Upper lobe of left lung (tissue), 6 donors: ENCODE data around the gene MAST4. TPM values are rescaled to one million over a fixed set of nuclear protein-coding genes. Genes with fewer than 3 reads are reported as not detected.

Experiments
- ATAC-seq, 2 donors: fragments of 200-7000 bp; cut with Tn5 transposase; one replicate each; pipeline ENCODE4 v1.9.1; 2022; ENCODE audit warnings: mild to moderate bottlenecking in 2 of 2, moderate library complexity in 2 of 2; ENCODE audit not compliant: low FRiP score in 2 of 2
- DNase-seq, 2 donors: peaks; one replicate each; pipeline ENCODE4 v3.0.0-alpha.2; 2019 to 2020
- H3K27ac ChIP-seq, 4 donors: fragments of 200-600 bp; sonication (generic); one replicate each; pipeline ENCODE4 v1.5.1; 2016 to 2019
- H3K27me3 ChIP-seq, 4 donors: fragments of 200-600 bp; sonication (generic); one replicate each; pipeline ENCODE4 v1.5.1; 2017 to 2019
- H3K36me3 ChIP-seq, 4 donors: fragments of 200-600 bp; sonication (generic); one replicate each; pipeline ENCODE4 v1.5.1; 2016 to 2019
- H3K4me1 ChIP-seq, 4 donors: fragments of 200-600 bp; sonication (generic); one replicate each; pipeline ENCODE4 v1.5.1; 2018 to 2019
- H3K4me3 ChIP-seq, 4 donors: fragments of 200-600 bp; sonication (generic); one replicate each; pipeline ENCODE4 v1.5.1; 2017 to 2019; ENCODE audit warnings: mild to moderate bottlenecking in 2 of 4, moderate library complexity in 1 of 4
- H3K9me3 ChIP-seq, 4 donors: fragments of 200-600 bp; sonication (generic); one replicate each; pipeline ENCODE4 v1.5.1; 2018 to 2019
- EP300 ChIP-seq, 4 donors: sonication (generic); formaldehyde crosslinking; IDR thresholded peaks; one replicate each; pipeline ENCODE4 v1.5.1; 2017; ENCODE audit warnings: antibody characterized with exemption in 4 of 4, control low read depth in 2 of 4
- POLR2A ChIP-seq, 4 donors: fragments of 450-650 bp; IDR thresholded peaks; one replicate each; pipeline ENCODE4 v1.5.1; 2016 to 2017; ENCODE audit warnings: antibody characterized with exemption in 4 of 4, mild to moderate bottlenecking in 2 of 4
- POLR2AphosphoS5 ChIP-seq, 2 donors: sonication (generic); formaldehyde crosslinking; IDR thresholded peaks; one replicate each; pipeline ENCODE4 v1.5.1; 2017; ENCODE audit warnings: antibody characterized with exemption in 2 of 2
- WGBS, 2 donors: methylation state at CpG; one replicate each; pipeline ENCODE4 v1.1.5; 2017 to 2018; 5-methylcytosine and 5-hydroxymethylcytosine counted together
- total RNA-seq, 6 donors: library from RNA; depleted of rRNA in 4 of 6; stranded (reverse); fragments of >200 nt in 4 of 6; gene quantifications; one replicate each; pipeline versions ENCODE4 v1.1.0 to v1.2.1, GENCODE V29; 2016 to 2021
- TF ChIP-seq, protein P1 (sequence below), 6 experiments: fragments of 450-650 bp in 4 of 6; fragments of 200-600 bp in 2 of 6; sonication (generic) in 2 of 6; IDR thresholded peaks; one replicate each; pipeline ENCODE4 v1.5.1; 2016 to 2019; ENCODE audit warnings: antibody characterized with exemption in 6 of 6
- donor health status: DM: no; HTN: no; CAD: no; lungs with moderate emphysema.
- donor health status: DM: no; HTN: yes; CAD: no; lungs with severe emphysema.

Gene MAST4
- total RNA-seq, 6 donors from 2014 or later = 44.8 to 229 (median 66.4) TPM

DNA sequence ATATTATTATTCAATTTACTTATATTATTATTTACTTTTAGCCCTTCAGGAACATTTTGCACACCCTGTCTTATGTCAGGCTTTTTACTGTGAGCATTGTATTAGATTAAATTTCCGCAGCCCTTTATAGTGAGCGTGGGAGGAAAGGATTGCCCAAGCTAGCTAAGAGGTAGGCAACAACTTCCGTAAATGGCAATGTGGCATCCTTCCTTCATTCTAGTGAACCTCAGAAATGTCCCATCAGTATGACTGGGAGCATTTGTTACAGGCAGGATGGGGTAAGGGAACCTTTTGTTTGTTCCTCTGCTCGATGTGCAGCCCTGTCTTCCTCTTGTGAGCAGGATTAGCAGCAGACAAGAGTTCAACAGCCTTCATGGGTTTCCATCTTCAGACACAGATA lies 606.6 kb downstream of the MAST4 start:
- peak; percentile 52 to 66 for ATAC-seq
- no peaks in the 10 kb centered on the region for H3K27me3 ChIP-seq
- TF ChIP-seq POLR2AphosphoS5 (IDR thresholded peaks at IDR 0.05) = peak; percentile 7 to 20
- TF ChIP-seq, protein P1, sequence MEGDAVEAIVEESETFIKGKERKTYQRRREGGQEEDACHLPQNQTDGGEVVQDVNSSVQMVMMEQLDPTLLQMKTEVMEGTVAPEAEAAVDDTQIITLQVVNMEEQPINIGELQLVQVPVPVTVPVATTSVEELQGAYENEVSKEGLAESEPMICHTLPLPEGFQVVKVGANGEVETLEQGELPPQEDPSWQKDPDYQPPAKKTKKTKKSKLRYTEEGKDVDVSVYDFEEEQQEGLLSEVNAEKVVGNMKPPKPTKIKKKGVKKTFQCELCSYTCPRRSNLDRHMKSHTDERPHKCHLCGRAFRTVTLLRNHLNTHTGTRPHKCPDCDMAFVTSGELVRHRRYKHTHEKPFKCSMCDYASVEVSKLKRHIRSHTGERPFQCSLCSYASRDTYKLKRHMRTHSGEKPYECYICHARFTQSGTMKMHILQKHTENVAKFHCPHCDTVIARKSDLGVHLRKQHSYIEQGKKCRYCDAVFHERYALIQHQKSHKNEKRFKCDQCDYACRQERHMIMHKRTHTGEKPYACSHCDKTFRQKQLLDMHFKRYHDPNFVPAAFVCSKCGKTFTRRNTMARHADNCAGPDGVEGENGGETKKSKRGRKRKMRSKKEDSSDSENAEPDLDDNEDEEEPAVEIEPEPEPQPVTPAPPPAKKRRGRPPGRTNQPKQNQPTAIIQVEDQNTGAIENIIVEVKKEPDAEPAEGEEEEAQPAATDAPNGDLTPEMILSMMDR (IDR thresholded peaks at IDR 0.05) = no peak
- TF ChIP-seq POLR2A (IDR thresholded peaks at IDR 0.05) = no peak
- no peak for TF ChIP-seq EP300 (IDR thresholded peaks at IDR 0.05)
- peak in 1 of 2 donors; percentile 34 for DNase-seq
- H3K27ac ChIP-seq = peak overlapping the region in 1 of 4 donors; percentile 75
- H3K4me3 ChIP-seq = no peak overlapping the region
- no peaks in the 10 kb centered on the region for H3K9me3 ChIP-seq
- H3K36me3 ChIP-seq = no peaks in the 10 kb centered on the region
- H3K4me1 ChIP-seq = peaks cover 6 to 15% (median 9%) of the 10 kb centered on the region in 4 donors
- WGBS, 2 donors = 55 to 68% methylated on average over 4 of the region's 4 CpGs

DNA sequence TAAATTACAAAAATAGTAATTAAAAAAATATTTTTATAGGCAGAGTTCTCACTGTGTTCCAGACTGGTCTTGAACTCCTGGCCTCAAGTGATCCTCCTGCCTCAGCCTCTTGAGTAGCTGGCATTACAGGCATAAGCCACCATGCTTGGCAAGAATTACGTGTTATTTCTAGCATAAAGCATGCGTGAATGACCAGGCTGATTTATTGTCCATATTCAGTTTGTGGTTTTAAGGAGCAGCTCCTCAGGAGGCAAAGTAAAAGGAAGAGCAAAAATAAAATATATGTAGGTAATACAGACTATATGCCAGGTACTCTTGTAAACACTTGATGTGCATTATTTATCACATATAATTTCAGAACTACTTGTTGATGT lies 607.5 kb downstream of the MAST4 start:
- 65 to 67% methylated on average over 2 of the region's 2 CpGs for WGBS, 2 donors
- no peak for ATAC-seq
- H3K4me3 ChIP-seq = no peak overlapping the region
- DNase-seq = no peak
- peaks cover 6 to 15% (median 9%) of the 10 kb centered on the region in 4 donors for H3K4me1 ChIP-seq
- TF ChIP-seq POLR2AphosphoS5 (IDR thresholded peaks at IDR 0.05) (no peak), EP300 (IDR thresholded peaks at IDR 0.05) (no peak), POLR2A (IDR thresholded peaks at IDR 0.05) (no peak)
- TF ChIP-seq, protein P1 (IDR thresholded peaks at IDR 0.05) = no peak
- H3K36me3 ChIP-seq = no peaks in the 10 kb centered on the region
- peak overlapping the region in 1 of 4 donors; percentile 75 for H3K27ac ChIP-seq
- no peaks in the 10 kb centered on the region for H3K27me3 ChIP-seq
- no peaks in the 10 kb centered on the region for H3K9me3 ChIP-seq

DNA sequence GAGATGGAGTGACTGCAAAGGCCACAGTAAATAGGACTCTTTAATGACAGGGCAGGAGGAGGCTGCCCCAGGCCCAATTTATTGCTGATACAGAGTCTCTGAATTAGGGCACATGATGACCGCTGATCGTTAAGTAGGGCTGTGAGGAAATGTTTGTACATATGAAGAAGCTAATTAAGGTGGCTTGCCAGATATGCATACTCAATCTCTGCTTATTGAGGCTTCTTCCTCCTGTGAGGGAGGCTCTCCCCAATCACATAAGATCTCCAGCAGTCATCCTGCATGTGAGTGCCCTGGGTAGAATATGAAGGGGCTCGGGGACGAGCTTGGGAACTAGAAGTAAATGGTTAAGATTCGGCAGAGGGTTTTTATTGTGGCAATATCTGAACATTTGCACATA lies 608.6 kb downstream of the MAST4 start:
- ATAC-seq = no peak
- 77 to 78% methylated on average over 5 of the region's 5 CpGs for WGBS, 2 donors
- DNase-seq = no peak
- no peaks in the 10 kb centered on the region for H3K36me3 ChIP-seq
- no peak for TF ChIP-seq EP300 (IDR thresholded peaks at IDR 0.05)
- TF ChIP-seq POLR2AphosphoS5 (IDR thresholded peaks at IDR 0.05) = no peak
- H3K4me3 ChIP-seq = no peak overlapping the region
- no peaks in the 10 kb centered on the region for H3K27me3 ChIP-seq
- H3K27ac ChIP-seq = peak overlapping the region in 2 of 4 donors; percentile 9 to 78
- H3K9me3 ChIP-seq = no peaks in the 10 kb centered on the region
- H3K4me1 ChIP-seq = peaks cover 10 to 15% (median 11%) of the 10 kb centered on the region in 4 donors

DNA sequence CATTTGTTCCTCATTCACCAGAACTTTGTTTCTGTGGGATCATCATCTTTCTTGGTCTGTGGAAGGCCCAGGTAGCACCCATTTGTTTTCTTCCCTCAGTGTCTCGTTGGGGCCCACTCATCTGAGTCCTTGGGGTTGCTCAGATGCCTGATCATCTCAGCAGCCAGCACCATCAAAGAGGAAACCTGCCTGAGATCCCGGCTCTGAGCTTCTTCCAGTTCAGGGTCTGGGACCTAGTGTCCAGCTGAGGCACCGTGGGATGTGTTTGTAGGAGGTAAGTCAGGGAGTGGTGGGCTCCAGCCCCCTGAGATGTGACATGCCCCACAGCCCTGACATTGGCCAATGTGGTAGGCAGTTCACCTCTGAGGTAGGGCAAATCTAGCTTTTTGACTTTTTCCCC lies 609.8 kb downstream of the MAST4 start:
- Histone ChIP-seq H3K4me1 (peaks cover 10 to 15% (median 11%) of the 10 kb centered on the region in 4 donors), H3K27ac (peak overlapping the region; percentile 48 to 78 (median 67)), H3K9me3 (no peaks in the 10 kb centered on the region), H3K36me3 (no peaks in the 10 kb centered on the region), H3K27me3 (no peaks in the 10 kb centered on the region), H3K4me3 (no peak overlapping the region)
- ATAC-seq (no peak), DNase-seq (no peak)
- WGBS, 2 donors = 87 to 98% methylated on average over 3 of the region's 3 CpGs
- TF ChIP-seq POLR2AphosphoS5 (IDR thresholded peaks at IDR 0.05) = no peak
- TF ChIP-seq, protein P1 (IDR thresholded peaks at IDR 0.05) = no peak
- no peak for TF ChIP-seq POLR2A (IDR thresholded peaks at IDR 0.05)
- no peak for TF ChIP-seq EP300 (IDR thresholded peaks at IDR 0.05)

DNA sequence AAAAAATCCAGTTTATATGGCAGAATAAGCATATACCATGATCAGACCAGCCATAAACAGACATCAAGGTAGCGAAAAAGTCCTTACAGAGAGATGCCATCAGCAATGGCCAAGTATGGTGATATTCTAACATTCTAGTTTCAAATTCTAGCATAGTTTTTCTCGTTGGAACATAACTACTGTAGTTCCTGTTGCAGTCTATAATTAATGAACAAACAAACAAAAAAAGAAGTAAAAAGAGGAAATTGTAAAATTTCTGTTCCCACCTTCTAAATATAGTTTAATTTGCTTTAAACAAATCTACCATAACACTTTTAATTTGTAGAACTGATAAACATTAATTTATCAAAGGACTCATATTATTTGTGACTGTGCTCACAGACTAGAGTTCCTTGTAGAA lies 610.3 kb downstream of the MAST4 start:
- Histone ChIP-seq H3K27me3 (no peaks in the 10 kb centered on the region), H3K9me3 (no peaks in the 10 kb centered on the region), H3K27ac (peak overlapping the region; percentile 48 to 78 (median 67)), H3K4me1 (peaks cover 10 to 15% (median 11%) of the 10 kb centered on the region in 4 donors), H3K36me3 (no peaks in the 10 kb centered on the region), H3K4me3 (no peak overlapping the region)
- TF ChIP-seq EP300 (IDR thresholded peaks at IDR 0.05) (no peak), POLR2AphosphoS5 (IDR thresholded peaks at IDR 0.05) (no peak), POLR2A (IDR thresholded peaks at IDR 0.05) (no peak)
- TF ChIP-seq, protein P1 (IDR thresholded peaks at IDR 0.05) = no peak
- ATAC-seq (no peak), DNase-seq (no peak)
- WGBS, 2 donors = 58 to 71% methylated on average over 2 of the region's 2 CpGs
